Activated naive CD4-positive, alpha-beta T cell treated with anti-CD3 and anti-CD28 coated beads, Interleukin-2, amount 50 U/mL, for 16 hours (primary cell): ENCODE results near the gene PODXL2.
"Not testable (repeated sequence)": the region's sequence is repeated elsewhere in the genome, so short reads cannot be mapped to it uniquely, and the experiment has no call there.

Experiments used
- DNase-seq: peaks from one replicate; pipeline ENCODE4 v3.0.0-alpha.2; 2020

PODXL2 gene

DNA sequence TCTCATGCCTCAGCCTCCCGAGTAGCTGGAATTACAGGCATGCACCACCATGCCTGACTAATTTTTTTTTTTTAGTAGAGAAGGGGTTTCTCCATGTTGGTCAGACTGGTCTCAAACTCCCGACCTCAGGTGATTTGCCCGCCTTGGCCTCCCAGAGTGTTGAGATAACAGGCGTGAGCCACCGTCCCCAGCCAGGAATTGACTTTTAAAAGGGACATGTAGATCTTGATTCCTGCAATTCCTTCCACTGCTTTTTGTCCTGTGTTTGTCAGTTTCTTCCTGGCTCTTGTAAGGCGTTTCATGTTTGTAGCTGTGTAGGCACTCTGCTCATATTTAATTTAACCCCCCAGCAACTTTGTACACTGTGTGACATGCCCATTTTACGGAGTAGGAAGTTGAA, 23.4 kb upstream of the PODXL2 start:
- not testable (repeated sequence) for DNase-seq

DNA sequence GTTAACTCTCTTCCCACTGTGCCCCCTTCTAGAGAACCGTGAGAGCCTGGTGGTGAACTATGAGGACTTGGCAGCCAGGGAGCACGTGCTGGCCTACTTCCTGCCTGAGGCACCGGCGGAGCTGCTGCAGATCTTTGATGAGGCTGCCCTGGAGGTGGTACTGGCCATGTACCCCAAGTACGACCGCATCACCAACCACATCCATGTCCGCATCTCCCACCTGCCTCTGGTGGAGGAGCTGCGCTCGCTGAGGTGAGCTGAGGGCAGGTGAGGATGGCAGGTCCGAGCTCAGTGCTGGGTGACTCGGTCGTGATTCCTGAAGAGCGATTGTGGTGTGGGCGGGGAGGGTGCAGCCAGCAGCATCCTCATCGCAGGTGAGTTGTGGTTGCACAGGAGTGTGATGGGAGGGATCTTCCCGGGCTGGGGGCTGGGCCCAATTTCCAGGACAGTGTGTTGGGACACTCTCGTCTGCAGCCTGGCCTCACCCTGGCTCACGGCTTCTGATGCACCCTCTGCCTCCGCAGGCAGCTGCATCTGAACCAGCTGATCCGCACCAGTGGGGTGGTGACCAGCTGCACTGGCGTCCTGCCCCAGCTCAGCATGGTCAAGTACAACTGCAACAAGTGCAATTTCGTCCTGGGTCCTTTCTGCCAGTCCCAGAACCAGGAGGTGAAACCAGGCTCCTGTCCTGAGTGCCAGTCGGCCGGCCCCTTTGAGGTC, 22.7 kb upstream of the PODXL2 start:
- no peak for DNase-seq

DNA sequence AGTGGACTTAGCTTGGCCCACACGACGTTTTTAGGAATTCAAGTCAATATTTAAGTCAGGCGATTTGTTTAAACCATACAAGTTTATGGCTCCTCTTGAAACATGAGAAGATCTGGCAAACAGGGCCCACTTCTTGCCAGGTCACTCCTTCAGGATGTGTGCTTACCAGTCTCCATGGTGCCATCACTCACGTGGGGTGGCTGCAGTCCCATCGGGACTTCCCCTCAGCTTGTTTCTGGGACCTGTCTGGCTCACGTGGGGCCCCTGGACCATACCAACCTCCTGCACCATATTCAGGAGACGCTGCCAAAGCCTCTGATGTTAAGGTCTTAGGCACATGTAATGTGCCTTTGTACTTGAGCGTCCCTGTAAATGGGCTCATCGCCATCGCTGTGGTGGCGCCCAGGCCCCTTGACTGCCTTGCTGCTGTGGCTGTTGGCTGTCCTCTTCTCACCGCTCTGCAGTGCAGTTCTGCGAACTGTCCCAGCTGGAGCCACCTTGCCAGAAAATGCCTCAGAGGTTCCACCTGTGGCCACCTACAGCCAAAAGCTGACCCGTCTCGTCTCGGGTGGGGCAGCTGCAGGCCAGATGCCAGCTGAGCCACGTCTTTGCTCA, 21.9 kb upstream of the PODXL2 start:
- no peak for DNase-seq

DNA sequence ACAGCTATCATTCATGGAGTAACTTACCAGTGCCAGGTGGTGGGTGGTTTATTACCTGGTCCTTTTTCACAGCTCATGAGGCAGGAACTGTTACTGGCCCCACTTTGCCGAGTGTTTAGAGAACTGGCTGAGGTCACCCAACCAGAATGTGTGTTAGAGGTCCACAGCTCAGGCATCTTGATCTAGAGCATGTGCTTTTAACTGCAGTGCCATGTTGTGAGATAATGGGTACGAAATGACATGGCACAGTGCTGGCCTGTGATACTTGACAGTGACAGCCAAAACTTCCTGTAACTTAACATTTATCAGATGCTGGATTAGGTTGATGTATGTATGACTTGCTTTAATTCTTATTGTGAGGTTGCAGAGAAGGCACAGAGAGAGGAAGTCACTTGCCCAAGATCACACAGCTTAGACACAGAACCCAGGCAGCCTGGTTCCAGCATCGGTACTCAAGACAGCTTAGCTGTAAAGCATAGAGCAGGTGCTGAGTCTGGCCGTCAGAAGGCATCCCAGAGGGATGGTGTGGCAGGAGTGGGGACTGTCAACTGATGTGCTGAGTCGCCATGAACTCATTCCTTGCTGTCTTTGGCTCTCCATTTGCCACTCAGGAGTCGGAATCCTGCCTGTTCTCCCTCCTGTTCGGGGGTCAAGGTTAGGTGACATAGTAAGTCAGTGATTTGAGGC, 21.2 kb upstream of the PODXL2 start:
- DNase-seq, result no peak

DNA sequence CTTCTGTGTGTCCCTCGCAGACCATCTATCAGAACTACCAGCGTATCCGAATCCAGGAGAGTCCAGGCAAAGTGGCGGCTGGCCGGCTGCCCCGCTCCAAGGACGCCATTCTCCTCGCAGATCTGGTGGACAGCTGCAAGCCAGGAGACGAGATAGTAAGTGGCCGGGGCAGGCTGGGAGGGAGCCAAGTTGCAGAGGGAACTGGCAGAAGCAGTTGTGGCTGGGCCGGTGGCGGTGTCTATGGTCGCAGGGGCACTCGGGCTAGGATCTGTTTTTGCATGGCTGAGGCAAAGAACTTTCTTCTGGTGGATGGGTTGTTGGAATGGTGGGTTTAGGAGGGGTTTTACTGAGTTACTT, 20.6 kb upstream of the PODXL2 start:
- no peak for DNase-seq

DNA sequence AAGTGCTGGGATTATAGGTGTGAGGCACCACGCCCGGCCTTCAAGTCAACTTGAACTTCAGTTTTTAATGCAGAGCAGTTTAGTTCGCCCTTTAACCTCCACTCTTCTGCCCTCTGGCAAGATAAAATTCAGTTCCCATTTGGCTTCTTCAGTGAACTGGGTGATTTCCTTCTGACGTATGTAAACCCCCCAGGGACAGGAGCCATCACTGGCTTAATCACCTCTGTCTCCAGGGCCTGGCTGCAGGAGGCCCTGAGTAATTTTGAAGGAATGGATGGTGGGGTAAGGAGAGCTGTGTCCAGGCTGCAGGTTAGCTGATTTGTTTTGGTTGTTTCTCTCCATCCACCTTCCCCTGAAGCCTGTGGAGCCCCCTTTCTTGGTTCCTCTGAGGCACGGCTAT, 18.9 kb upstream of the PODXL2 start:
- DNase-seq, result no peak

DNA sequence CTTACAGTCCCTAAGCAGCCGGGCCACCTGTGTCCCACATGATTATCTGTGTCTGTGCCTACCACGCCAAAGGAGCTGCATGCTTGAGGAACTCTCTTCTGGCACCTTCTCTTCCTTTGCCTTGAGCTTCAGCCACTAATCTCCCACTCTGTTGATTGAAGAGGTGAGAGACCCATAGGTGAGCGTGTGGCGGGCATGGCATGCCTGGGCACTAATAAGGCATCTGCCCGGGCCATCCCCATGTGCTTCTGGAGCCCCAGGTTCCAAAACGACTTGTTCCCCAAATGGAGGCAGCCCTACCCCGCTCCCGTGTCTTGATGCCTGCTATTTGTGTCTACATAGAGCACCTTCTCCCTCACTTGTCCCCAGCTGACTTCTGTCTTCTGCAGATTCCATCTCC, 17.7 kb upstream of the PODXL2 start:
- DNase-seq, result no peak

DNA sequence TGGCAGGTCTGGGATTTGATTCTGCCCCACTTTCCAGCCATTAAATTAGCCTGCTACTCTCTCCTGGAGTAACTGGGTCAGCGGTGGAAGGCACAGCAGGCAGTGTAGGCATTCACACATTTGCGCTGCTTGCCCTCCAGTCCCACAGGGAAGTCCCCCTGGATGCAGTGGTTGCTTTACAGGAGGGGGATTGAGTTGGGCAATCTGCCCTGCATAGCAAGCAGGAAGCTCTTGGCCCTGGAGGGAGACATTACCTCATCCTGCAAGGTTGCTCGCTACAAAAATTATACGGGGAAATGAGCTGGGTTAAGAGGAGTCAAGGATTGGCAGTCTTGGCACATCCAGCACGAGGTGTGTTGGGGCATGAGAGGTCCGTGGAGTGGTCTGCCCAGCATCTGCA, 16.0 kb upstream of the PODXL2 start:
- DNase-seq, result no peak

DNA sequence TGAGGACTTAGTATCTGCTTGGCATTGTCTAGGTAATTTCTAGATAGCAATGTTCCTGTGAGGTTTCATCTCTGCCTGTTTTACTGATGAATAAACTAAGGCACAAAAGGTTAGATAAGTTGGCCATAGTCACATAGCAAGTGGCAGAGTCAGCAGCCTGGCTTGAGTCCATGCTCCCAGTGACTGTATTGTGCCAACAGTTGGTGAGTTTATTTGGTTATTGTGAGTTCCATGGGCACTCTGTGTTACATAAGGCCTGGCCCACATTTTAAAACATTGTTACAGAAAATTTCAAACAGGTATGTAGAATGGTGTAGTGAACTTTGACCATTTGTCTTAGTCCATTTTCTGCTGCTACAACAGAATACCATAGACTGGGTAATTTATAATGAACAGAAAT, 15.6 kb upstream of the PODXL2 start:
- DNase-seq, result no peak

DNA sequence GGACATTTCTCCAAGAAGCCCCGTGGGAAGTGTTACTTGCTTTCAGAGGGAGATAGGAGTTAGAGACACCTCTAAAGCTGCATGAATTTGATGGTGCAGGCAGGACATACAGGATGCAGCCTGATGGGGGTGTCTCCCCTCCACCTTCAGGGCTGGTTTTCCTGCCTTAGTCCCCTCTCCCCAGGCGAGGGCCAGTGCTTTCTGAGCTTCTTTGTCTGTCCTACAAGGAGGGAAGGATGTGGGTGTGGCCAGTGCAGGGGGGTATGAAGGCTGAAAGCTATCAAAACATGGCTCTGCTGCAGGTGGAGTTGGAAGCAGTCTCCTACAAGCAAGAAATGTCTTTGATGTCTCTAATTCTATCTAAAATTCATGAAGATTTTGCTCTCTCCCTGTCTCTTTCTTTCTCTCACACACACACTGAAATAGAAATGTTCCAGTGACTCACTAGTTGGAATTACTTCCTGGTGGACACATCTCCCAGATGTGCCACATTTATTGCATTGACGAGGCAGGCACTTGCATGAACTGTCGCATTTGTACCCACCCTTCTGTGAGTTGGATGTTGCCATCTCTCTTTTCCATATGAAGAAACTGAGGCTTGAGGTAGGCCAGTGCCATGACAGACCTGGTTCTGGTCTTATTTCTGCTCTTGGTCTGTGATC, 13.9 kb upstream of the PODXL2 start:
- no peak for DNase-seq

DNA sequence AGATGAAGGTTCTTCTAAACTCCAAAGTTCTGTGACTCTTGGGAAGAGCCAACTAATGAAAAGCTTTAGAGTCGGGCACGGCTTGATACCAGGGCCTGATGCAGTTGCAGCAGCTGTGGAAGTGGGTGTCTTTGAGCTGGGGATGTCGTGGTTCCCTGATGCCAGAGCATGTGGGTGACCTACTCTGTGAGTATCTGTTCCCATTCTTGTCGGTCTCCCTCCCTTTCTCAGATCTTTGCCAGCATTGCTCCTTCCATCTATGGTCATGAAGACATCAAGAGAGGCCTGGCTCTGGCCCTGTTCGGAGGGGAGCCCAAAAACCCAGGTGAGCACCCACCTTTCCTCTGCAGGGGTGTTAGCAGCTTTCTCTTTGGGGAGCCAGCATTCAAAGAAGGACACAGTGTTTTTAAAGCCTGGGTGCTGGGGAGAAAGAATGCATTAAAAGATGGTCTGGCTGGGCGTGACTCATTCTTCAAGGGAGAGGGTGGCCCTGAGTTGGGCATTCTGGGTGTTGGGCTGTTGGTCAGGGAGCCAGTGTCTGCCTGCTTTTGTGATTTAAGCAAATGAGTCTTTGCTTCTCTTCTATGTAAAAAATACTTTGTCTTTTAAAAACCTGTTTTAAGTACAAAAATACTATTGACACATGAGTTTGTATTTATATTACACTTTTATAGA, 13.2 kb upstream of the PODXL2 start:
- no peak for DNase-seq

DNA sequence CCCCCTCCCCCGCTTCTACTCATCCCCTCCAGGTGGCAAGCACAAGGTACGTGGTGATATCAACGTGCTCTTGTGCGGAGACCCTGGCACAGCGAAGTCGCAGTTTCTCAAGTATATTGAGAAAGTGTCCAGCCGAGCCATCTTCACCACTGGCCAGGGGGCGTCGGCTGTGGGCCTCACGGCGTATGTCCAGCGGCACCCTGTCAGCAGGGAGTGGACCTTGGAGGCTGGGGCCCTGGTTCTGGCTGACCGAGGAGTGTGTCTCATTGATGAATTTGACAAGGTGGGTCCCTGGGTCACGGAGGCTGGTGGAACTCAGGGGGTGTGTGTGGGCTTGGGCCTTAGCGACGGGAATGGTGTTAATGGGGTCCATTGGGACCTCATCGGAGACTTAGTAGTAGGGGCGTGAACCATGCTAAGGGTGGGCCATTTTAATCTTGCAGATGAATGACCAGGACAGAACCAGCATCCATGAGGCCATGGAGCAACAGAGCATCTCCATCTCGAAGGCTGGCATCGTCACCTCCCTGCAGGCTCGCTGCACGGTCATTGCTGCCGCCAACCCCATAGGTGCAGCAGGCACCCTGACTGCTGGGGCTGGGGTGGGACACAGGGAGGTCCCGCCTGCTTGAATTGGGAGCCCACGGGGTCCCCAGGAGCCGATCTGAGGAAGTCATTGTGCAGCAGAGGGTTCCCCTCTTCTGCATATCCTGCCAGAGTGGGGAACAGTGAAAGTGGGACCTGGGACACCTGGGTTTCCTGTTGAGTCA, 12.0 kb upstream of the PODXL2 start:
- no peak for DNase-seq

DNA sequence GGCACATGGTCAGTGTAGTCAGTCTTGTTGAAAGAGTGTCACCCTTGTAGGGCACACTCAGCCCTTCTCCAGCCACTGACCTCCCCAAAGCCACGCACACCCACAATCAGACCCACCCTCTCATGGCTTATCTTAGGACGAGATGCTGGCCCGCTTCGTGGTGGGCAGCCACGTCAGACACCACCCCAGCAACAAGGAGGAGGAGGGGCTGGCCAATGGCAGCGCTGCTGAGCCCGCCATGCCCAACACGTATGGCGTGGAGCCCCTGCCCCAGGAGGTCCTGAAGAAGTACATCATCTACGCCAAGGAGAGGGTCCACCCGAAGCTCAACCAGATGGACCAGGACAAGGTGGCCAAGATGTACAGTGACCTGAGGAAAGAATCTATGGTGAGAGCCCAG, 10.1 kb upstream of the PODXL2 start:
- DNase-seq, result no peak

DNA sequence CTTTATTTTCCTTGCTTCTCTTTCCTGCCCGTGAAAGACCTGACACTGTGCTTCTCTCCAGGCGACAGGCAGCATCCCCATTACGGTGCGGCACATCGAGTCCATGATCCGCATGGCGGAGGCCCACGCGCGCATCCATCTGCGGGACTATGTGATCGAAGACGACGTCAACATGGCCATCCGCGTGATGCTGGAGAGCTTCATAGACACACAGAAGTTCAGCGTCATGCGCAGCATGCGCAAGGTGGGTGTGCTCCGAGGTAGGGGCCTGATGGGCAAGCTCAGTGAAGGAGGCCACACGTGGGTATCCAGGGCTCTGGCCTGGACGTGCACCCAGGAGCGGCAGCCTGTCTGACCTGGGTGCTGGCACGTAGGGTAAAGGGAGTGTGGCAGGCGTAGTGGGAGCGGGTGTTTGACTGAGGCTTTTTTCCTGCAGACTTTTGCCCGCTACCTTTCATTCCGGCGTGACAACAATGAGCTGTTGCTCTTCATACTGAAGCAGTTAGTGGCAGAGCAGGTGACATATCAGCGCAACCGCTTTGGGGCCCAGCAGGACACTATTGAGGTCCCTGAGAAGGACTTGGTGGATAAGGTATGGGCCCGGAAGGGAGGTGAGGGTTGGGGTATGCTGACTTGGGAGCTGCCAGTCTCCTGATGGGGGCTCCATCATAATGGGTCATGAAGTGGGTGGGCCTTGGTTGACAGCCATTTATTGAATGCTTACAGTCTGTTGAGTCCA, 8.2 kb upstream of the PODXL2 start:
- DNase-seq, result no peak

DNA sequence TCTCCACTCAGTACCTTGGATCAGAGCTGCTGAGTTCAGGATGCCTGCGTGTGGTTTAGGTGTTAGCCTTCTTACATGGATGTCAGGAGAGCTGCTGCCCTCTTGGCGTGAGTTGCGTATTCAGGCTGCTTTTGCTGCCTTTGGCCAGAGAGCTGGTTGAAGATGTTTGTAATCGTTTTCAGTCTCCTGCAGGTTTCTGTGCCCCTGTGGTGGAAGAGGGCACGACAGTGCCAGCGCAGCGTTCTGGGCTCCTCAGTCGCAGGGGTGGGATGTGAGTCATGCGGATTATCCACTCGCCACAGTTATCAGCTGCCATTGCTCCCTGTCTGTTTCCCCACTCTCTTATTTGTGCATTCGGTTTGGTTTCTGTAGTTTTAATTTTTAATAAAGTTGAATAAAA, 7.0 kb upstream of the PODXL2 start:
- no peak for DNase-seq

DNA sequence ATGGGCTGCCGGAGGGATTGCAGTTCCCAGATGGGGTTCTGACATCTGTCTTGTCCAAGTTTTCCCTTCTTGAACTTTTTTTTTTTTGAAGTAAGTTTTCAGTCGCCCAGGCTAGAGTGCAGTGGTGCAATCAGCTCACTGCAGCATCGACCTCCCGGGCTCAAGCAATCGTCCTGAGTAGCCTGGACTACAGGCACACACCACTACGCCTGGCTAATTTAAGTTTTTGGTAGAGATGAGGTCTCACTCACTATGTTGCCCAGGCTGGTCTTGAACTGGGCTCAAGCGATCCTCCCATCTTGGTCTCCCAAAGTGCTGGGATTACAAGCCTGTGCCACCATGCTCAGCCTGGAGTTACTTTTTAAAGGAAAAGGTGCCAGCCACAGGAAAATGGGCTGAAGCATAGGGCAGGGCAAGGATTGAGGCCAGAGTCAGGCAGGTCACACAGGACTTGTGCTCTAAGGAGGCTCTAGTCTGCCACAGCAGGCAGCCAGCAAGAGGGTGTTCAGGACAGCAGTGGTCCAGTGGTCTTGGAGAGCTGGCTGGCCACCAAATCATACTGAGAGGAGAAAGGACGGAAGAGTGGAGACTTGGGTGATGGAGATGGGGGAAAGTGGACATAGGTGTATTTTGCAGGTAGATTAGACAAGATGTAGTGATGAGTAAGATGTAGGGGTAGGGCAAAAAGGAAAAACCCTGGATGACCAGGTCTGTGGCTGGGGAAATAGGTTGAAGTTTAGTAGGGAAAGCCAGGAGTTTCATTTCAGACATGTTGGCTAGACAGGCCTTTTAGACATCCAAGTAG, 6.0 kb upstream of the PODXL2 start:
- no peak for DNase-seq

DNA sequence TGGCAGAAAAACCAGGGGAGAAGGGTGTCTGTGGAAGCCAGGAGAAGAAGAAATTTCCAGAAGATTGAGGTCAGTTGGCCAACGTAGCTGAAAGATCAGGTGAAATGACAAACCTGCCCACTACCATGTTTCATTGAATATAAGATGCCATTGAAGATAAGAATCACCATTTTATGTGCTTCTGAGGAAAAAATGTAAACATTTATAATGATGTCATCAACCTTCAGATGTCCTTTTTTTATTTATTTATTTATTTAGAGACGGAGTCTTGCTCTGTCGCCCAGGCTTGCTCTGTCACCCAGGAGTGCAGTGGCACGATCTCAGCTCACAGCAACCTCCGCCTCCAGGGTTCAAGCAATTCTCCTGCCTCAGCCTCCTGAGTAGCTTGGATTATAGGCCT, 4.9 kb upstream of the PODXL2 start:
- no peak for DNase-seq

DNA sequence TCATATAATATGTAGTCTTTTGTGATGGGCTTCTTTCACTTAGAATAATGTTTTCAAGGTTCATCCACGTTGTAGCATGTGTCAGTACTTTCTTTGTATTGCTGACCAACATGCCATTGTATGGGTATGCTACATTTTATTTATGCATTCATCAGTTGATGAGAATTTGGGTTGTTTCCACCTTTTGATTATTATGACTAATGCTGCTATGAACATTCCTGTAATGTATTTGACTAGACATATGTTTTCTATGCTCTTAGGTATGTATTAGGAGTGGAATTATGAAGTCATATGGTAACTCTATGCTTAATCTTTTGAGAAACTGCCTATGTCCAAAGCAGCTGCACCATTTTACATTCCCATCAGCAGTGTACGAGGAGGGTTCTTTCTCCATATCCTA, 3.2 kb upstream of the PODXL2 start:
- no peak for DNase-seq

DNA sequence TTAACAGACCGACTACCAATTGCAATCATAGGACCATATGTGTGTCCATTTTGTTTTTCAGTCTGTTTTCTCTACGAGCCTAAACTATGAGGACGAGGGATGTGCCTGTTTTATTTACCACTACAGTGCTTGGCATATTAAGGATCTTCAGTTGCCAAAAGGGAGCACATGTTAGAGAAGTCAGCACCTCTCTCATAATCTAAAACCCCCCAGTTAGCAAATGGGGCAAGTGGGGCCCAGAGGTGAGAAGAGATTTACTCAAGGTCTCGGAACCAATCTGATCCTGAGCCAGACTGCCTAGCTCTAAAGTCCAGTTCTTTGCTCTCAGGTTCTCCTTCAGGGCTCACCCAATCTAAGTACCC, 578 bp upstream of the PODXL2 start:
- DNase-seq, result no peak

DNA sequence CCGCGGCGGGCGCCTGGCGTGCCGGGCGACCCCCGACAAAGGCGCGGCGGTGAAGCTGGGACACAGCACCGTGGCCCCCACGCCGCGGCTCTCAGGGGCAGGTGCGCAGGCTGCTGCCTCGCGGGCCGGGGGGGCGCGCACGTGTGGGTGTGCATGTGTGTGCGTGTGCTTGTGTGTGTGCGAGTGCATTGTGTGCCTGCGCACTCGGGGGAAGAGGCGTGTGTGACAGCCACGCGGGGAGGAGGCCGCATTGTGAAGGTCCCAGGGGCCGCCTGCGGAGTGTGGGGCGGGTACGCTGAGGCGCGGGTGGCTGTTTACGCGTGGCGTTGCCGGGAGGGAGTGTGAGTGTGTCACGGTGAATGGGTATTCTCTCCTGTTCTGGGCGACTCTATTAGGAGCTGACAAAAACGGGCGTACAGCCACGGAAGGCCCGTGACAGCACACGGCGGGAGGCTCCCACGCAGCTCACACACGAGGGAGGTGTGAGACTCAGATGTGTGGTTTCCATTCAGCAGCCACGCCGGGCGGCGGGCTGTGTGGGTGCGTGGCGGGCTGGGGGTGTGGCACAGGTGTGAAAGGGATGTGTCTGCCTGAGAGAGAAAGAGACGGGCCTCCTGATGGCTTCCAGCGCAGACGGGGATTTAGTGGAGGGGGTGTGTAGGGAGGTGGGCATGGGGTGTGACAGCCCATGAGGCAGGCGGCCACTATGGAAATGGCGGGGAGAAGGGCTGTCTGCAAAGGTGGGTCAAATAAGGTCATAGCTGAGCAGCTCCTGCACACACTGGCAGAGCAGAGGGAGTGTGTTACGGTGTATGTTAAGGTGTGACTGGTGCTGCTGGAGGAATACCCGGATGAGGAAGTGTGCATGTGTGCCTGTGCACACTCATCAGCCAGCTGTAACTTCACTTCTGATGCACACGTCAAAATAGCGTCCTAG, 750 bp downstream of the PODXL2 start:
- peak; percentile 58 for DNase-seq
